ENCODE results near the gene ELMO1. TPM values are rescaled to one million over a fixed set of nuclear protein-coding genes. Genes with fewer than 3 reads are reported as not detected.
A peak's percentile ranks its signal among the peaks of the same experiment; 100 is the strongest.

ELMO1 gene
- total RNA-seq, 4 donors from 2014 or later: 31.1 to 42.9 (median 38.7) TPM

DNA sequence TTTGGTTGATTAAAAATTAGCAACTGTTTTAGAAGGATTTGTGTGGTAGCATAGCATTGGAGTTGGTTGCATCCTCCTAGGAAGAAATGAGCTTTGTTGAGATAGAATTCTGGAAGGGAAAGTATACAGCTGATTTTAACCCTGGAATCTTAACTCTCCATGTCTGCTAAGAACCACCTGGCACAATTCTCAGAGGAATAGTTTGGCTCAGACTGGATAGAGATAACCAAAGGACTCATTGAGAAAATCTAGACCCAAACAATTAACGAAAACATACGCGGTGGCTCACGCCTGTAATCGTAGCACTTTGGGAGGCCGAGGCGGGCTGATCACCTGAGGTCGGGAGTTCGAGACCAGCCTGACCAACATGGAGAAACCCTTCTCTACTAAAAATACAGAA, 625.3 kb downstream of the ELMO1 start:
- no peaks in the 10 kb centered on the region for H3K36me3 ChIP-seq
- no peaks in the 10 kb centered on the region for H3K27me3 ChIP-seq
- intact Hi-C loops (cut with DNase I): no loop called here
- WGBS: 92% methylated on average over 6 of the region's 9 CpGs
- H3K27ac ChIP-seq (replicated peaks in 1 of 4): no peak overlapping the region
- H3K4me3 ChIP-seq: no peak overlapping the region
- TF ChIP-seq POLR2AphosphoS5 (IDR thresholded peaks at IDR 0.05): no peak
- no peak for TF ChIP-seq POLR2A (IDR thresholded peaks at IDR 0.05; ENCODE audit: low read depth)
- TF ChIP-seq, protein P1, sequence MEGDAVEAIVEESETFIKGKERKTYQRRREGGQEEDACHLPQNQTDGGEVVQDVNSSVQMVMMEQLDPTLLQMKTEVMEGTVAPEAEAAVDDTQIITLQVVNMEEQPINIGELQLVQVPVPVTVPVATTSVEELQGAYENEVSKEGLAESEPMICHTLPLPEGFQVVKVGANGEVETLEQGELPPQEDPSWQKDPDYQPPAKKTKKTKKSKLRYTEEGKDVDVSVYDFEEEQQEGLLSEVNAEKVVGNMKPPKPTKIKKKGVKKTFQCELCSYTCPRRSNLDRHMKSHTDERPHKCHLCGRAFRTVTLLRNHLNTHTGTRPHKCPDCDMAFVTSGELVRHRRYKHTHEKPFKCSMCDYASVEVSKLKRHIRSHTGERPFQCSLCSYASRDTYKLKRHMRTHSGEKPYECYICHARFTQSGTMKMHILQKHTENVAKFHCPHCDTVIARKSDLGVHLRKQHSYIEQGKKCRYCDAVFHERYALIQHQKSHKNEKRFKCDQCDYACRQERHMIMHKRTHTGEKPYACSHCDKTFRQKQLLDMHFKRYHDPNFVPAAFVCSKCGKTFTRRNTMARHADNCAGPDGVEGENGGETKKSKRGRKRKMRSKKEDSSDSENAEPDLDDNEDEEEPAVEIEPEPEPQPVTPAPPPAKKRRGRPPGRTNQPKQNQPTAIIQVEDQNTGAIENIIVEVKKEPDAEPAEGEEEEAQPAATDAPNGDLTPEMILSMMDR (IDR thresholded peaks at IDR 0.05): no peak
- no peak for TF ChIP-seq EP300 (IDR thresholded peaks at IDR 0.05)
- H3K9me3 ChIP-seq: no peaks in the 10 kb centered on the region
- no peaks in the 10 kb centered on the region for H3K4me1 ChIP-seq
- DNase-seq (ENCODE audit: extremely low spot score): no peak

DNA sequence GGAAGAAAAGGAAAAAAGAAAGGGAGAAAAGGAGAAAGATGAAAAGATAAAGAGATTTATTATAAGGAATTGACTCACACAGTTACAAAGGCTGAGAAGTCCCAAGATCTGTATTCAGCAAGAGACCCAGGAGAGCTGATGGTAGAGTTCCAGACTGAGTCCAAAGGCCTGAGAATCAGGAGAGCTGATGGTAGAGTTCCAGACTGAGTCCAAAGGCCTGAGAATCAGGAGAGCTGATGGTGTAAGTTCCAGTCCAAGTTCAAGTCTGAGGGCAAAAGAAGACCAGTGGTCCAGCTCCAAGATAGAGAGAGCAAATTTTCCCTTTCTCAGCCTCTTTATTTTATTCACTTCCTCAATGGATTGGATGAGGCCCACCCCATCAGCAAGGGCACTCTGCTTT, 627.0 kb downstream of the ELMO1 start:
- H3K36me3 ChIP-seq: no peaks in the 10 kb centered on the region
- no peak overlapping the region for H3K4me3 ChIP-seq
- intact Hi-C loops (cut with DNase I): no loop called here
- DNase-seq (ENCODE audit: extremely low spot score): no peak
- no peaks in the 10 kb centered on the region for H3K27me3 ChIP-seq
- no peaks in the 10 kb centered on the region for H3K4me1 ChIP-seq
- H3K9me3 ChIP-seq: no peaks in the 10 kb centered on the region
- TF ChIP-seq POLR2A (IDR thresholded peaks at IDR 0.05; ENCODE audit: low read depth) (no peak), POLR2AphosphoS5 (IDR thresholded peaks at IDR 0.05) (no peak), EP300 (IDR thresholded peaks at IDR 0.05) (no peak)
- TF ChIP-seq, protein P1 (IDR thresholded peaks at IDR 0.05): no peak
- H3K27ac ChIP-seq (replicated peaks in 1 of 4): no peak overlapping the region

DNA sequence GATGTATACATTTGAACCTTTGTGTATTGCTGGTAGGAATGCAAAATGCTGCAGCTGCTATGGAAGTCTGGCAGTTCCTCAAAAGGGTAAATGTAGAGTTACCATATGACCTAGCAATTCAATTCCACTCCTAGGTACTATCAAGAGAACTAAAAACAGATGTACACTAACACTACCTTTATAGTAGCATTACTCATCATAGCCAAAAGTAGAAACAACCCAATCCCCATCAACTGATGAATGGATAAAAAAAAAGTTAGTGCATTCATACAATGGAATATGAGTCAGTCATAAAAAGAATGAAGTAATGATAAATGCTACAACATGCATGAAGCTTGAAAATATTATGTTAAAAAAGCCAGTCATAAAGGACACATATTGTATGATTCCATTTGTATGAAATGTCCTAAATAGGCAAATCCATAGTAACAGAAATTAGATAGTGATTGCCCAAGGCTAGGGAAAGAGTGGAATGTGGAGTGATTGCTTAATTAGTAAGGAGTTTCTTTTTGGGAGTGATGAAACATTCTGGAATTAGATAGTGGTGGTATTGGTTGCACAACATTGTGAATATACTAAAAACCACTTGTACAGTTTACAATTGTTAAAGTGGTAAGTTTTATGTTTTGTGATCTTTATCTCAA, 628.0 kb downstream of the ELMO1 start:
- TF ChIP-seq POLR2A (IDR thresholded peaks at IDR 0.05; ENCODE audit: low read depth): no peak
- no peak for TF ChIP-seq EP300 (IDR thresholded peaks at IDR 0.05)
- TF ChIP-seq, protein P1 (IDR thresholded peaks at IDR 0.05): no peak
- no peak for TF ChIP-seq POLR2AphosphoS5 (IDR thresholded peaks at IDR 0.05)
- no peaks in the 10 kb centered on the region for H3K27me3 ChIP-seq
- H3K9me3 ChIP-seq: no peaks in the 10 kb centered on the region
- H3K4me3 ChIP-seq: no peak overlapping the region
- no peak overlapping the region for H3K27ac ChIP-seq (replicated peaks in 1 of 4)
- intact Hi-C loops (cut with DNase I): no loop called here
- no peaks in the 10 kb centered on the region for H3K36me3 ChIP-seq
- DNase-seq (ENCODE audit: extremely low spot score): no peak
- no peaks in the 10 kb centered on the region for H3K4me1 ChIP-seq

DNA sequence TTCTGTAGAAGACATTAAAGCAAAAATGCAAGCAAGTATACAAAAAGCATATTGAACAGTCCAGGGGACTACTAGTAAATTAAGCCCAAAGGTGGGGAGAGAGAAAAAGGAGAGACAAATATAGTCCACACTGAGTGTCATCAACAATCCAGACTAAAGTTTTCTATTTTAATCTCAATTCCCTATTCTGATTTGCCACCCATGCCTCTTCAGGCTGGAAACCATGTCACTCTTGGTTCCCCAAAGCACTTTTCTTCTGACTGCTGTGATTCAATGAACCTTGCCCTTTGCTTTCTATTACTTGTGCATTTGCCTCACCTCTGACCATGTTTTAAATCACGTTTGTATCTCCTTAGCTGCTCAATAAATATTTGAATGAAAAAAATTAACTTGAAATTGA, 629.0 kb downstream of the ELMO1 start:
- H3K9me3 ChIP-seq: no peaks in the 10 kb centered on the region
- DNase-seq (ENCODE audit: extremely low spot score): no peak
- no peaks in the 10 kb centered on the region for H3K27me3 ChIP-seq
- H3K27ac ChIP-seq (replicated peaks in 1 of 4): no peak overlapping the region
- TF ChIP-seq POLR2AphosphoS5 (IDR thresholded peaks at IDR 0.05) (no peak), POLR2A (IDR thresholded peaks at IDR 0.05; ENCODE audit: low read depth) (no peak), EP300 (IDR thresholded peaks at IDR 0.05) (no peak)
- TF ChIP-seq, protein P1 (IDR thresholded peaks at IDR 0.05): no peak
- H3K4me3 ChIP-seq: no peak overlapping the region
- intact Hi-C loops (cut with DNase I): no loop called here
- WGBS: 57% methylated on average over 1 of the region's 1 CpG
- no peaks in the 10 kb centered on the region for H3K4me1 ChIP-seq
- H3K36me3 ChIP-seq: no peaks in the 10 kb centered on the region

DNA sequence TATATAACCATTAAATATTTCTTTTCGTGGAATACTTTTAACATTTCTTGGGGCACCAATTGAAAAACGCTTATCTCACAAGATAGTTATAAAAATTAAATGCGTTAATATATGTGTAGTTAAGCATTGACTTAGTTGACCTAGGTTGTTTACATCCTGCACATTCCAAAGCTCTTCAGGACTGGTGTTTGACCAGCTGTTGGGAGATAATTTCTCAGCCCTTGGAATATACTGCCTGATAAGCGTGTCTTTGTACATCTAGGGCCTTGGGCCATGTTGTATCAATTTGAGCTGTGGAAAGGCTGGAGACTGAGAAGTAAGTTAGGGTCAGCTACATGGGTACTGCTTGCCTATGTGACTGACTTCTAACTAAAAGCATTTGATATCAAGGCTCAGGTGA, 634.4 kb downstream of the ELMO1 start:
- Histone ChIP-seq H3K36me3 (no peaks in the 10 kb centered on the region), H3K4me1 (no peaks in the 10 kb centered on the region), H3K27ac (replicated peaks in 1 of 4) (no peak overlapping the region), H3K9me3 (no peaks in the 10 kb centered on the region), H3K4me3 (no peak overlapping the region), H3K27me3 (no peaks in the 10 kb centered on the region)
- intact Hi-C loops (cut with DNase I): no loop called here
- peak; percentile 57 for DNase-seq (ENCODE audit: extremely low spot score)
- WGBS: 71% methylated on average over 4 of the region's 4 CpGs
- no peak for TF ChIP-seq POLR2A (IDR thresholded peaks at IDR 0.05; ENCODE audit: low read depth)
- TF ChIP-seq, protein P1 (IDR thresholded peaks at IDR 0.05): no peak
- TF ChIP-seq POLR2AphosphoS5 (IDR thresholded peaks at IDR 0.05): no peak
- no peak for TF ChIP-seq EP300 (IDR thresholded peaks at IDR 0.05)
